GM18873 (cell line): ENCODE measurements around the gene NAA15.
"Not testable (repeated sequence)": the region's sequence is repeated elsewhere in the genome, so short reads cannot be mapped to it uniquely, and the experiment has no call there.

Experiments
- ATAC-seq: cut with Tn5 transposase; IDR thresholded peaks from one replicate; pipeline ENCODE4 v1.9.1; 2021; ENCODE audit warnings: mild to moderate bottlenecking, moderate library complexity, moderate number of reproducible peaks; ENCODE audit not compliant: unreplicated experiment, low FRiP score

Gene NAA15

GRCh38 chr4:139333046-139333445, 31.7 kb downstream of the NAA15 start:
- no peak for ATAC-seq

- no peak for ATAC-seq
These were observed 36.3 kb downstream of the NAA15 start for GRCh38 chr4:139337612-139338011.

- no peak for ATAC-seq
These were observed 60.0 kb downstream of the NAA15 start for GRCh38 chr4:139361301-139361700.

GRCh38 chr4:139367421-139368090, 66.3 kb downstream of the NAA15 start:
- ATAC-seq = no peak

GRCh38 chr4:139368998-139369397, 67.7 kb downstream of the NAA15 start:
- no peak for ATAC-seq

- no peak for ATAC-seq
These were observed 72.9 kb downstream of the NAA15 start for GRCh38 chr4:139374251-139374650.

GRCh38 chr4:139386421-139386820, 85.1 kb downstream of the NAA15 start:
- ATAC-seq = no peak

- no peak for ATAC-seq
These were observed 87.8 kb downstream of the NAA15 start for GRCh38 chr4:139389102-139389501.

- ATAC-seq = no peak
These were observed 88.7 kb downstream of the NAA15 start for GRCh38 chr4:139389991-139390390.

GRCh38 chr4:139391731-139392130, 90.4 kb downstream of the NAA15 start:
- no peak for ATAC-seq

- no peak for ATAC-seq
These were observed 91.5 kb downstream of the NAA15 start for GRCh38 chr4:139392797-139393196.

GRCh38 chr4:139401368-139401767, 100.1 kb downstream of the NAA15 start:
- ATAC-seq = no peak

- ATAC-seq = no peak
These were observed 101.1 kb downstream of the NAA15 start for GRCh38 chr4:139402436-139402835.

- no peak for ATAC-seq
These were observed 102.2 kb downstream of the NAA15 start for GRCh38 chr4:139403462-139403861.

GRCh38 chr4:139410312-139410711, 109.0 kb downstream of the NAA15 start:
- no peak for ATAC-seq

GRCh38 chr4:139414671-139415210, 113.4 kb downstream of the NAA15 start:
- ATAC-seq = not testable (repeated sequence)

- no peak for ATAC-seq
These were observed 114.9 kb downstream of the NAA15 start for GRCh38 chr4:139416073-139416673.

- peak; percentile 49 for ATAC-seq
These were observed 118.1 kb downstream of the NAA15 start for GRCh38 chr4:139419388-139419914.

- ATAC-seq = no peak
These were observed 119.3 kb downstream of the NAA15 start for GRCh38 chr4:139420652-139421051.

GRCh38 chr4:139436122-139436521, 134.8 kb downstream of the NAA15 start:
- no peak for ATAC-seq

GRCh38 chr4:139438141-139438540, 136.8 kb downstream of the NAA15 start:
- no peak for ATAC-seq

GRCh38 chr4:139441029-139441428, 139.7 kb downstream of the NAA15 start:
- ATAC-seq = no peak
